Measurements from ENCODE around the gene CA5A.

DNA sequence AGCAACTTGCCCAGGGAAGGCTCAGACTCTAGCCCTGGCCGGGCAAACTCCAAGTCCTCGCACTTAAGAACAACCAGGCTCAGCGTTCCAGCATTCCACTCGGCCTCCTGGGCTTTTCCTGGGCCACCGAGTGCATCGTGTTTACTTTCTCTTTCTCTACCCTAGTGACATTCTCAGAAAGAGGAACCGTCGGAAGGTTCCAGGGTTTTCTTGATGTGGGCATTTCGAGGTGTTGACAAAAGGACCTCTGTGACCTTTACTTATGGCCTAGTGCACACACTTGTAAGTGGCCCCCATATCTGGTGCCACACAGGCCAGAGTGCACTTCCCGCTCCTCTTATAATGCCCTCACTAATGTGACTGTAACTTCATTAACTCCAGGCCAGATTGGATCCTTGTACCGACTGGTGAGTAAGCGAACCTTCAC, 11.8 kb upstream of the CA5A start:
- TF ChIP-seq, protein P1, sequence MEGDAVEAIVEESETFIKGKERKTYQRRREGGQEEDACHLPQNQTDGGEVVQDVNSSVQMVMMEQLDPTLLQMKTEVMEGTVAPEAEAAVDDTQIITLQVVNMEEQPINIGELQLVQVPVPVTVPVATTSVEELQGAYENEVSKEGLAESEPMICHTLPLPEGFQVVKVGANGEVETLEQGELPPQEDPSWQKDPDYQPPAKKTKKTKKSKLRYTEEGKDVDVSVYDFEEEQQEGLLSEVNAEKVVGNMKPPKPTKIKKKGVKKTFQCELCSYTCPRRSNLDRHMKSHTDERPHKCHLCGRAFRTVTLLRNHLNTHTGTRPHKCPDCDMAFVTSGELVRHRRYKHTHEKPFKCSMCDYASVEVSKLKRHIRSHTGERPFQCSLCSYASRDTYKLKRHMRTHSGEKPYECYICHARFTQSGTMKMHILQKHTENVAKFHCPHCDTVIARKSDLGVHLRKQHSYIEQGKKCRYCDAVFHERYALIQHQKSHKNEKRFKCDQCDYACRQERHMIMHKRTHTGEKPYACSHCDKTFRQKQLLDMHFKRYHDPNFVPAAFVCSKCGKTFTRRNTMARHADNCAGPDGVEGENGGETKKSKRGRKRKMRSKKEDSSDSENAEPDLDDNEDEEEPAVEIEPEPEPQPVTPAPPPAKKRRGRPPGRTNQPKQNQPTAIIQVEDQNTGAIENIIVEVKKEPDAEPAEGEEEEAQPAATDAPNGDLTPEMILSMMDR (conservative IDR thresholded peaks at IDR 0.05; ENCODE audit: low read depth in 2 of 2): no peak
- TF ChIP-seq EZH2 (IDR thresholded peaks at IDR 0.05; ENCODE audit: low read depth, unreplicated experiment) (no peak), EZH2phosphoT487 (IDR thresholded peaks at IDR 0.05; ENCODE audit: unreplicated experiment) (no peak)
- TF ChIP-seq, protein P2, sequence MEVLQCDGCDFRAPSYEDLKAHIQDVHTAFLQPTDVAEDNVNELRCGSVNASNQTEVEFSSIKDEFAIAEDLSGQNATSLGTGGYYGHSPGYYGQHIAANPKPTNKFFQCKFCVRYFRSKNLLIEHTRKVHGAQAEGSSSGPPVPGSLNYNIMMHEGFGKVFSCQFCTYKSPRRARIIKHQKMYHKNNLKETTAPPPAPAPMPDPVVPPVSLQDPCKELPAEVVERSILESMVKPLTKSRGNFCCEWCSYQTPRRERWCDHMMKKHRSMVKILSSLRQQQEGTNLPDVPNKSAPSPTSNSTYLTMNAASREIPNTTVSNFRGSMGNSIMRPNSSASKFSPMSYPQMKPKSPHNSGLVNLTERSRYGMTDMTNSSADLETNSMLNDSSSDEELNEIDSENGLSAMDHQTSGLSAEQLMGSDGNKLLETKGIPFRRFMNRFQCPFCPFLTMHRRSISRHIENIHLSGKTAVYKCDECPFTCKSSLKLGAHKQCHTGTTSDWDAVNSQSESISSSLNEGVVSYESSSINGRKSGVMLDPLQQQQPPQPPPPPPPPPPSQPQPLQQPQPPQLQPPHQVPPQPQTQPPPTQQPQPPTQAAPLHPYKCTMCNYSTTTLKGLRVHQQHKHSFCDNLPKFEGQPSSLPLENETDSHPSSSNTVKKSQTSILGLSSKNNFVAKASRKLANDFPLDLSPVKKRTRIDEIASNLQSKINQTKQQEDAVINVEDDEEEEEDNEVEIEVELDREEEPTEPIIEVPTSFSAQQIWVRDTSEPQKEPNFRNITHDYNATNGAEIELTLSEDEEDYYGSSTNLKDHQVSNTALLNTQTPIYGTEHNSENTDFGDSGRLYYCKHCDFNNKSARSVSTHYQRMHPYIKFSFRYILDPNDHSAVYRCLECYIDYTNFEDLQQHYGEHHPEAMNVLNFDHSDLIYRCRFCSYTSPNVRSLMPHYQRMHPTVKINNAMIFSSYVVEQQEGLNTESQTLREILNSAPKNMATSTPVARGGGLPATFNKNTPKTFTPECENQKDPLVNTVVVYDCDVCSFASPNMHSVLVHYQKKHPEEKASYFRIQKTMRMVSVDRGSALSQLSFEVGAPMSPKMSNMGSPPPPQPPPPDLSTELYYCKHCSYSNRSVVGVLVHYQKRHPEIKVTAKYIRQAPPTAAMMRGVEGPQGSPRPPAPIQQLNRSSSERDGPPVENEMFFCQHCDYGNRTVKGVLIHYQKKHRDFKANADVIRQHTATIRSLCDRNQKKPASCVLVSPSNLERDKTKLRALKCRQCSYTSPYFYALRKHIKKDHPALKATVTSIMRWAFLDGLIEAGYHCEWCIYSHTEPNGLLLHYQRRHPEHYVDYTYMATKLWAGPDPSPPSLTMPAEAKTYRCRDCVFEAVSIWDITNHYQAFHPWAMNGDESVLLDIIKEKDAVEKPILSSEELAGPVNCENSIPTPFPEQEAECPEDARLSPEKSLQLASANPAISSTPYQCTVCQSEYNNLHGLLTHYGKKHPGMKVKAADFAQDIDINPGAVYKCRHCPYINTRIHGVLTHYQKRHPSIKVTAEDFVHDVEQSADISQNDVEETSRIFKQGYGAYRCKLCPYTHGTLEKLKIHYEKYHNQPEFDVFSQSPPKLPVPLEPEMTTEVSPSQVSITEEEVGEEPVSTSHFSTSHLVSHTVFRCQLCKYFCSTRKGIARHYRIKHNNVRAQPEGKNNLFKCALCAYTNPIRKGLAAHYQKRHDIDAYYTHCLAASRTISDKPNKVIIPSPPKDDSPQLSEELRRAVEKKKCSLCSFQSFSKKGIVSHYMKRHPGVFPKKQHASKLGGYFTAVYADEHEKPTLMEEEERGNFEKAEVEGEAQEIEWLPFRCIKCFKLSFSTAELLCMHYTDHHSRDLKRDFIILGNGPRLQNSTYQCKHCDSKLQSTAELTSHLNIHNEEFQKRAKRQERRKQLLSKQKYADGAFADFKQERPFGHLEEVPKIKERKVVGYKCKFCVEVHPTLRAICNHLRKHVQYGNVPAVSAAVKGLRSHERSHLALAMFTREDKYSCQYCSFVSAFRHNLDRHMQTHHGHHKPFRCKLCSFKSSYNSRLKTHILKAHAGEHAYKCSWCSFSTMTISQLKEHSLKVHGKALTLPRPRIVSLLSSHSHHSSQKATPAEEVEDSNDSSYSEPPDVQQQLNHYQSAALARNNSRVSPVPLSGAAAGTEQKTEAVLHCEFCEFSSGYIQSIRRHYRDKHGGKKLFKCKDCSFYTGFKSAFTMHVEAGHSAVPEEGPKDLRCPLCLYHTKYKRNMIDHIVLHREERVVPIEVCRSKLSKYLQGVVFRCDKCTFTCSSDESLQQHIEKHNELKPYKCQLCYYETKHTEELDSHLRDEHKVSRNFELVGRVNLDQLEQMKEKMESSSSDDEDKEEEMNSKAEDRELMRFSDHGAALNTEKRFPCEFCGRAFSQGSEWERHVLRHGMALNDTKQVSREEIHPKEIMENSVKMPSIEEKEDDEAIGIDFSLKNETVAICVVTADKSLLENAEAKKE (CRISPR knock-in tag; IDR thresholded peaks at IDR 0.05): no peak

Data from GM23338 (cell line).